Measurements from ENCODE around the gene TGFBR3L.

The TGFBR3L gene

GRCh38 chr19:7909471-7910067, 5.1 kb upstream of the TGFBR3L start (continued):
- TF ChIP-seq, protein P1, sequence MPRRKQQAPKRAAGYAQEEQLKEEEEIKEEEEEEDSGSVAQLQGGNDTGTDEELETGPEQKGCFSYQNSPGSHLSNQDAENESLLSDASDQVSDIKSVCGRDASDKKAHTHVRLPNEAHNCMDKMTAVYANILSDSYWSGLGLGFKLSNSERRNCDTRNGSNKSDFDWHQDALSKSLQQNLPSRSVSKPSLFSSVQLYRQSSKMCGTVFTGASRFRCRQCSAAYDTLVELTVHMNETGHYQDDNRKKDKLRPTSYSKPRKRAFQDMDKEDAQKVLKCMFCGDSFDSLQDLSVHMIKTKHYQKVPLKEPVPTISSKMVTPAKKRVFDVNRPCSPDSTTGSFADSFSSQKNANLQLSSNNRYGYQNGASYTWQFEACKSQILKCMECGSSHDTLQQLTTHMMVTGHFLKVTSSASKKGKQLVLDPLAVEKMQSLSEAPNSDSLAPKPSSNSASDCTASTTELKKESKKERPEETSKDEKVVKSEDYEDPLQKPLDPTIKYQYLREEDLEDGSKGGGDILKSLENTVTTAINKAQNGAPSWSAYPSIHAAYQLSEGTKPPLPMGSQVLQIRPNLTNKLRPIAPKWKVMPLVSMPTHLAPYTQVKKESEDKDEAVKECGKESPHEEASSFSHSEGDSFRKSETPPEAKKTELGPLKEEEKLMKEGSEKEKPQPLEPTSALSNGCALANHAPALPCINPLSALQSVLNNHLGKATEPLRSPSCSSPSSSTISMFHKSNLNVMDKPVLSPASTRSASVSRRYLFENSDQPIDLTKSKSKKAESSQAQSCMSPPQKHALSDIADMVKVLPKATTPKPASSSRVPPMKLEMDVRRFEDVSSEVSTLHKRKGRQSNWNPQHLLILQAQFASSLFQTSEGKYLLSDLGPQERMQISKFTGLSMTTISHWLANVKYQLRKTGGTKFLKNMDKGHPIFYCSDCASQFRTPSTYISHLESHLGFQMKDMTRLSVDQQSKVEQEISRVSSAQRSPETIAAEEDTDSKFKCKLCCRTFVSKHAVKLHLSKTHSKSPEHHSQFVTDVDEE (CRISPR knock-in tag; IDR thresholded peaks at IDR 0.05) = no peak
- TF ChIP-seq, protein P2, sequence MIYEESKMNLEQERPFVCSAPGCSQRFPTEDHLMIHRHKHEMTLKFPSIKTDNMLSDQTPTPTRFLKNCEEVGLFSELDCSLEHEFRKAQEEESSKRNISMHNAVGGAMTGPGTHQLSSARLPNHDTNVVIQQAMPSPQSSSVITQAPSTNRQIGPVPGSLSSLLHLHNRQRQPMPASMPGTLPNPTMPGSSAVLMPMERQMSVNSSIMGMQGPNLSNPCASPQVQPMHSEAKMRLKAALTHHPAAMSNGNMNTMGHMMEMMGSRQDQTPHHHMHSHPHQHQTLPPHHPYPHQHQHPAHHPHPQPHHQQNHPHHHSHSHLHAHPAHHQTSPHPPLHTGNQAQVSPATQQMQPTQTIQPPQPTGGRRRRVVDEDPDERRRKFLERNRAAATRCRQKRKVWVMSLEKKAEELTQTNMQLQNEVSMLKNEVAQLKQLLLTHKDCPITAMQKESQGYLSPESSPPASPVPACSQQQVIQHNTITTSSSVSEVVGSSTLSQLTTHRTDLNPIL (CRISPR knock-in tag; IDR thresholded peaks at IDR 0.05; ENCODE audit: low read depth) = no peak
- TF ChIP-seq SNAI2 (CRISPR knock-in tag; IDR thresholded peaks at IDR 0.05) (no peak), BACH2 (CRISPR knock-in tag; IDR thresholded peaks at IDR 0.05; ENCODE audit: borderline replicate concordance) (no peak), ZFP3 (CRISPR knock-in tag; IDR thresholded peaks at IDR 0.05) (no peak), ZFP30 (CRISPR knock-in tag; IDR thresholded peaks at IDR 0.05) (no peak), OSR1 (CRISPR knock-in tag; IDR thresholded peaks at IDR 0.05) (no peak)

- ATAC-seq = no peak
- TF ChIP-seq TCF4 (CRISPR knock-in tag; IDR thresholded peaks at IDR 0.05; ENCODE audit: borderline replicate concordance) (no peak), BACH2 (CRISPR knock-in tag; IDR thresholded peaks at IDR 0.05; ENCODE audit: borderline replicate concordance) (no peak), ZFP3 (CRISPR knock-in tag; IDR thresholded peaks at IDR 0.05) (no peak), ARNTL (CRISPR knock-in tag; IDR thresholded peaks at IDR 0.05; ENCODE audit: borderline replicate concordance, low read depth) (no peak), CSDC2 (CRISPR knock-in tag; IDR thresholded peaks at IDR 0.05) (no peak), GLIS3 (CRISPR knock-in tag; IDR thresholded peaks at IDR 0.05) (no peak), POU6F1 (CRISPR knock-in tag; IDR thresholded peaks at IDR 0.05; ENCODE audit: borderline replicate concordance, low read depth) (no peak), CSRNP3 (CRISPR knock-in tag; IDR thresholded peaks at IDR 0.05) (no peak), ZNF70 (CRISPR knock-in tag; IDR thresholded peaks at IDR 0.05) (no peak), ISL1 (CRISPR knock-in tag; IDR thresholded peaks at IDR 0.05) (no peak), RARB (CRISPR knock-in tag; IDR thresholded peaks at IDR 0.05) (no peak), PPARA (CRISPR knock-in tag; IDR thresholded peaks at IDR 0.05; ENCODE audit: borderline replicate concordance) (no peak), SNAI2 (CRISPR knock-in tag; IDR thresholded peaks at IDR 0.05) (no peak), ZNF8 (CRISPR knock-in tag; IDR thresholded peaks at IDR 0.05) (no peak), OSR1 (CRISPR knock-in tag; IDR thresholded peaks at IDR 0.05) (no peak), ZC3H10 (CRISPR knock-in tag; IDR thresholded peaks at IDR 0.05) (no peak), ZNF565 (CRISPR knock-in tag; conservative IDR thresholded peaks at IDR 0.05; ENCODE audit: low read depth) (no peak)
- TF ChIP-seq, protein P3, sequence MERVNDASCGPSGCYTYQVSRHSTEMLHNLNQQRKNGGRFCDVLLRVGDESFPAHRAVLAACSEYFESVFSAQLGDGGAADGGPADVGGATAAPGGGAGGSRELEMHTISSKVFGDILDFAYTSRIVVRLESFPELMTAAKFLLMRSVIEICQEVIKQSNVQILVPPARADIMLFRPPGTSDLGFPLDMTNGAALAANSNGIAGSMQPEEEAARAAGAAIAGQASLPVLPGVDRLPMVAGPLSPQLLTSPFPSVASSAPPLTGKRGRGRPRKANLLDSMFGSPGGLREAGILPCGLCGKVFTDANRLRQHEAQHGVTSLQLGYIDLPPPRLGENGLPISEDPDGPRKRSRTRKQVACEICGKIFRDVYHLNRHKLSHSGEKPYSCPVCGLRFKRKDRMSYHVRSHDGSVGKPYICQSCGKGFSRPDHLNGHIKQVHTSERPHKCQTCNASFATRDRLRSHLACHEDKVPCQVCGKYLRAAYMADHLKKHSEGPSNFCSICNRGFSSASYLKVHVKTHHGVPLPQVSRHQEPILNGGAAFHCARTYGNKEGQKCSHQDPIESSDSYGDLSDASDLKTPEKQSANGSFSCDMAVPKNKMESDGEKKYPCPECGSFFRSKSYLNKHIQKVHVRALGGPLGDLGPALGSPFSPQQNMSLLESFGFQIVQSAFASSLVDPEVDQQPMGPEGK (CRISPR knock-in tag; IDR thresholded peaks at IDR 0.05; ENCODE audit: borderline replicate concordance) = no peak
- TF ChIP-seq, protein P2 (CRISPR knock-in tag; IDR thresholded peaks at IDR 0.05; ENCODE audit: low read depth) = no peak
Observed at GRCh38 chr19:7910321-7911161, 4.1 kb upstream of the TGFBR3L start.

All from SK-N-SH treated with all-trans-retinoic acid at 6 μM for 48 hours (cell line).